Stomach (tissue), 9 donors: ENCODE results near the gene PKP2. TPM values are rescaled to one million over a fixed set of nuclear protein-coding genes. Genes with fewer than 3 reads are reported as not detected.

Source experiments
- DNase-seq, 2 donors: peaks; one replicate each; pipeline versions ENCODE4 v3.0.0 to v3.0.0-alpha.2; 2013 to 2019
- H3K27ac ChIP-seq, 5 donors: fragments of 200-600 bp in 4 of 5; sonication (generic) in 4 of 5; one replicate each; pipeline ENCODE4 v1.5.1; 2013 to 2019; ENCODE audit warnings: mild to moderate bottlenecking in 1 of 5, moderate library complexity in 1 of 5
- H3K27me3 ChIP-seq, 3 donors: fragments of 200-600 bp; sonication (generic); one replicate each; pipeline ENCODE4 v1.5.1; 2017 to 2019; ENCODE audit warnings: mixed run types in 1 of 3
- H3K36me3 ChIP-seq, 4 donors: fragments of 200-600 bp; sonication (generic); 1 replicate in 3 of 4; 2 replicates in 1 of 4; pipeline ENCODE4 v1.5.1; 2016 to 2019
- H3K4me1 ChIP-seq, 4 donors: fragments of 200-600 bp; sonication (generic); one replicate each; pipeline ENCODE4 v1.5.1; 2016 to 2019
- H3K4me3 ChIP-seq, 4 donors: fragments of 200-600 bp; sonication (generic) in 3 of 4; one replicate each; pipeline ENCODE4 v1.5.1; 2016 to 2019; ENCODE audit warnings: mild to moderate bottlenecking in 1 of 4
- H3K9me3 ChIP-seq, 4 donors: fragments of 200-600 bp; sonication (generic); one replicate each; pipeline ENCODE4 v1.5.1; 2016 to 2019
- EP300 ChIP-seq: sonication (generic); formaldehyde crosslinking; IDR thresholded peaks from one replicate; pipeline ENCODE4 v1.6.1; 2017; ENCODE audit warnings: antibody characterized with exemption
- POLR2A ChIP-seq, 4 donors: fragments of 450-650 bp; IDR thresholded peaks; one replicate each; pipeline ENCODE4 v1.6.1; 2016; ENCODE audit warnings: antibody characterized with exemption in 4 of 4, control low read depth in 2 of 4, mild to moderate bottlenecking in 1 of 4, moderate library complexity in 1 of 4
- POLR2AphosphoS5 ChIP-seq, 3 donors: sonication (generic); formaldehyde crosslinking; IDR thresholded peaks; one replicate each; pipeline ENCODE4 v1.6.1; 2016; ENCODE audit warnings: antibody characterized with exemption in 3 of 3
- WGBS, 5 donors: extraction: QIAGEN DNeasy Blood & Tissue Kit in 3 of 5; methylation state at CpG; one replicate each; pipeline versions ENCODE4 v1.1.5 to v1.1.7; 2013 to 2018; 5-methylcytosine and 5-hydroxymethylcytosine counted together
- intact Hi-C: fragments of 100-400 bp; cut with DNase I; formaldehyde crosslinking; loops from one replicate; pipeline ENCODE4 v1.15.1; 2023; ENCODE audit warnings: low total_unique reads
- polyA plus RNA-seq, 3 donors: library from polyadenylated mRNA; stranded (reverse); fragments of 200-250 nt; gene quantifications; one replicate each; pipeline ENCODE4 v1.2.3, GENCODE V29; 2013
- total RNA-seq, 5 donors: library from RNA; depleted of rRNA; stranded (reverse); fragments of >200 nt; gene quantifications; one replicate each; pipeline versions ENCODE4 v1.1.0 to v1.2.3, GENCODE V29; 2014 to 2016
- TF ChIP-seq, protein P1 (sequence below), 7 experiments: fragments of 450-650 bp in 4 of 7; fragments of 200-600 bp in 3 of 7; sonication (generic) in 3 of 7; IDR thresholded peaks; one replicate each; pipeline ENCODE4 v1.5.1; 2016 to 2019; ENCODE audit warnings: antibody characterized with exemption in 7 of 7, control low read depth in 2 of 7, mild to moderate bottlenecking in 1 of 7
- donor health status: healthy with polysubstance abuse.
- donor health status: Bipolar disorder and iron deficiency.
- donor health status: healthy.

PKP2 gene
- total and polyA plus RNA-seq, 8 donors: 5.8 to 85.8 (median 39.5) TPM

DNA sequence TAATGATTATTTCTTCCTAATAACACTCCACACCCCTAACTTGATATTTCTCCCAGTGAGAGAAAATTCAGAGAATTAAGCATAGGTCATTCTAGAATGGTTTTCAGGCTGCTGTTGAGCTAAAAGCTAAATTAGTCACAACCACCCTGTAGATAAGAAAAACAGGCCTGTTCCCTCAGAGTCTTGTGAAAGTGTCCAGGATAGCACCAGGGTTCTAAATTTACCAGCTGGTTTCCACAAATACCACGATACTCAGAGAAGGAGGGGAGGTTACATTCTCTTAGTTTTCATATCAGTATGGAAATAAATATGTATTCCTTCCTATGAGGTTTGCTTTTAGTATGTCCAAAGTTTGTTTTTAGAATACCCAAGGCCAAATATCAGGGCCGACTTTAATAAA, 74.9 kb downstream of the PKP2 start:
- no peaks in the 10 kb centered on the region for H3K9me3 ChIP-seq
- no peak overlapping the region for H3K27ac ChIP-seq
- H3K36me3 ChIP-seq: peaks cover 0 to 43% (median 21%) of the 10 kb centered on the region in 4 donors
- H3K4me1 ChIP-seq: no peaks in the 10 kb centered on the region
- TF ChIP-seq POLR2AphosphoS5 (IDR thresholded peaks at IDR 0.05) (no peak), EP300 (no peak), POLR2A (IDR thresholded peaks at IDR 0.05) (no peak)
- TF ChIP-seq, protein P1, sequence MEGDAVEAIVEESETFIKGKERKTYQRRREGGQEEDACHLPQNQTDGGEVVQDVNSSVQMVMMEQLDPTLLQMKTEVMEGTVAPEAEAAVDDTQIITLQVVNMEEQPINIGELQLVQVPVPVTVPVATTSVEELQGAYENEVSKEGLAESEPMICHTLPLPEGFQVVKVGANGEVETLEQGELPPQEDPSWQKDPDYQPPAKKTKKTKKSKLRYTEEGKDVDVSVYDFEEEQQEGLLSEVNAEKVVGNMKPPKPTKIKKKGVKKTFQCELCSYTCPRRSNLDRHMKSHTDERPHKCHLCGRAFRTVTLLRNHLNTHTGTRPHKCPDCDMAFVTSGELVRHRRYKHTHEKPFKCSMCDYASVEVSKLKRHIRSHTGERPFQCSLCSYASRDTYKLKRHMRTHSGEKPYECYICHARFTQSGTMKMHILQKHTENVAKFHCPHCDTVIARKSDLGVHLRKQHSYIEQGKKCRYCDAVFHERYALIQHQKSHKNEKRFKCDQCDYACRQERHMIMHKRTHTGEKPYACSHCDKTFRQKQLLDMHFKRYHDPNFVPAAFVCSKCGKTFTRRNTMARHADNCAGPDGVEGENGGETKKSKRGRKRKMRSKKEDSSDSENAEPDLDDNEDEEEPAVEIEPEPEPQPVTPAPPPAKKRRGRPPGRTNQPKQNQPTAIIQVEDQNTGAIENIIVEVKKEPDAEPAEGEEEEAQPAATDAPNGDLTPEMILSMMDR (IDR thresholded peaks at IDR 0.05): no peak
- no peaks in the 10 kb centered on the region for H3K27me3 ChIP-seq
- intact Hi-C loops: no loop called here
- no peak overlapping the region for H3K4me3 ChIP-seq
- no peak for DNase-seq
- WGBS, 5 donors: 39 to 64% (median 62%) methylated on average over 2 of the region's 2 CpGs

DNA sequence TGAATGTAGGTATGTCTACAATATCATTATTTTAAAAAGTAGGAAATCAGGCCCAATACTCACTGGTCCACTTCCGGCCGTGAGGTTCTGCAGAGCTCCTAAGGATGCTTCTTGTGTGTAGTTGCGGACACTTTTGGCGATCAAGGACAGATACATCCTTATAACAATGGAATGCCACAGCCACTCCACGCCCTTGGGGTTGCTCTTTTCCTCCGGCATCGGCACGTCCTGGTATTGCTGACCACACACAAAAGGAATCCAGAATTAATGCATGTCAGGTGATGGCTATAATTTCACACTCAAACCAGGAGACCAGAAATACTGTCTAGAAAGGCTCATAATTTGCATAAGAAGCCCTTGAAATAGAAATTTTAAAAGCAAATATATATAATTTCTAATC, 75.3 kb downstream of the PKP2 start:
- Histone ChIP-seq H3K4me1 (no peaks in the 10 kb centered on the region), H3K36me3 (peaks cover 0 to 48% (median 21%) of the 10 kb centered on the region in 4 donors), H3K27ac (no peak overlapping the region), H3K4me3 (no peak overlapping the region), H3K27me3 (no peaks in the 10 kb centered on the region), H3K9me3 (no peaks in the 10 kb centered on the region)
- no peak for DNase-seq
- no peak for TF ChIP-seq POLR2A (IDR thresholded peaks at IDR 0.05)
- TF ChIP-seq, protein P1 (IDR thresholded peaks at IDR 0.05): no peak
- TF ChIP-seq EP300: no peak
- no peak for TF ChIP-seq POLR2AphosphoS5 (IDR thresholded peaks at IDR 0.05)
- intact Hi-C loops: no loop called here
- 79 to 96% (median 93%) methylated on average over 8 of the region's 8 CpGs for WGBS, 5 donors

DNA sequence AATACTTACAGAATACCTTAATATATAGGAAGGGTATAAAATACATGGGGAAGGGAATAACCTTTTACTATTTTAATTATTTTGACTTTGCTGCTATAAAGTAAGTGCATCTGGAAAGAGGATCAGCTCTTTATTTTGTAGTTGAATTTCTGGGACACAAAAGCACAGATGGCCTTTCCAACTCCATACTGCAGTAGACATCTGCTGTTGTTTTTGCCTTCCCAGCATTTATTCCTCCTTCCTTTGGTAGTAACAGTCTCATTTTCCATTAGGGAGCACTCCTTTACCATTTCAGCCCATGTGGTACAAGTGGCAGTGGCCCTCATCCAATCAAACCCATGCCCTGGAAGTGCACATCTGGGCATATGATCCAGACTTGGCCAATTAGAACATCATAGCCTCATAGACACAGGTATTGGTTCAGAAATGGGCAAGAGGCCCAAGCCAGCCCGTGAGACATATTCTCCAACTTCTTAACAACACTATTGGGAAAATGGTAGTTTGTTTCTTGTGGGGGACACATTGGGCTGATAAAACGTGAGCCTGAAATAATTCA, 76.1 kb downstream of the PKP2 start:
- 85 to 91% (median 87%) methylated on average over 2 of the region's 2 CpGs for WGBS, 5 donors
- Histone ChIP-seq H3K4me3 (no peak overlapping the region), H3K27ac (no peak overlapping the region), H3K27me3 (no peaks in the 10 kb centered on the region), H3K36me3 (peaks cover 0 to 51% (median 21%) of the 10 kb centered on the region in 4 donors), H3K4me1 (no peaks in the 10 kb centered on the region), H3K9me3 (no peaks in the 10 kb centered on the region)
- TF ChIP-seq POLR2AphosphoS5 (IDR thresholded peaks at IDR 0.05) (no peak), POLR2A (IDR thresholded peaks at IDR 0.05) (no peak), EP300 (no peak)
- TF ChIP-seq, protein P1 (IDR thresholded peaks at IDR 0.05): no peak
- intact Hi-C loops: no loop called here
- no peak for DNase-seq

DNA sequence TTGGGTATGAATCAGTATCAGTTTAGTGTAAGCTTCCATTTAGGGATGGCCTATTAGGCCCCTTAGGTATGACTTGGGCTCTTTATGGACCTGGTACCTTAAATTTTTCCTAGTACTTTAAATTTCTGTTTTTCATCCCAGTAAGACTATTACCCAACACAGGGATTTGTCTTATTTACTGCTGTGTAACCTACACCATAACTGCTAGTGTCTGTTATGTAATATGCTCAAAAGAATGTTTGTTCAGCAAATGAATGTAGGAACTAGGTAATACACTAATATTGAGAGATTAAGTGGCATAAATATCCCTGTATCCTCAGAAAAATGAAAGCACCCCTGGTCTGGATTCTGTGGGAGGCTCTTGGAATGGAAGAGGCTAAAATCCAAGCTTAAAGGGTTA, 77.2 kb downstream of the PKP2 start:
- H3K36me3 ChIP-seq: peaks cover 0 to 51% (median 21%) of the 10 kb centered on the region in 4 donors
- H3K4me3 ChIP-seq: no peak overlapping the region
- DNase-seq: no peak
- intact Hi-C loops: no loop called here
- H3K4me1 ChIP-seq: no peaks in the 10 kb centered on the region
- TF ChIP-seq, protein P1 (IDR thresholded peaks at IDR 0.05): no peak
- TF ChIP-seq POLR2A (IDR thresholded peaks at IDR 0.05) (no peak), EP300 (no peak), POLR2AphosphoS5 (IDR thresholded peaks at IDR 0.05) (no peak)
- H3K9me3 ChIP-seq: no peaks in the 10 kb centered on the region
- H3K27ac ChIP-seq: no peak overlapping the region
- no peaks in the 10 kb centered on the region for H3K27me3 ChIP-seq
